ENCODE data around the gene EEF2.

EEF2 gene

GRCh38 chr19:3964256-3965194, 20.7 kb downstream of the EEF2 start:
- Histone ChIP-seq H3K27me3 (no peaks in the 10 kb centered on the region), H3K9me3 (no peaks in the 10 kb centered on the region), H3K4me3 (ENCODE audit: low read depth, low read length) (no peak overlapping the region), H3K36me3 (peaks cover 70% of the 10 kb centered on the region), H3K4me1 (no peaks in the 10 kb centered on the region)
- no peak for DNase-seq
- no peak for TF ChIP-seq CTCF (IDR thresholded peaks at IDR 0.05; ENCODE audit: low read depth, low read length)

- TF ChIP-seq CTCF (IDR thresholded peaks at IDR 0.05; ENCODE audit: low read depth, low read length), result no peak
- Histone ChIP-seq H3K4me1 (no peaks in the 10 kb centered on the region), H3K27me3 (no peaks in the 10 kb centered on the region), H3K9me3 (no peaks in the 10 kb centered on the region), H3K36me3 (peaks cover 72% of the 10 kb centered on the region), H3K4me3 (ENCODE audit: low read depth, low read length) (no peak overlapping the region)
- no peak for DNase-seq
Observed at GRCh38 chr19:3963458-3964255, 21.6 kb downstream of the EEF2 start.

GRCh38 chr19:3961007-3961406, 24.3 kb downstream of the EEF2 start:
- no peak for DNase-seq
- no peaks in the 10 kb centered on the region for H3K27me3 ChIP-seq
- no peaks in the 10 kb centered on the region for H3K4me1 ChIP-seq
- no peak overlapping the region for H3K4me3 ChIP-seq (ENCODE audit: low read depth, low read length)
- no peak for TF ChIP-seq CTCF (IDR thresholded peaks at IDR 0.05; ENCODE audit: low read depth, low read length)
- H3K36me3 ChIP-seq, result peaks cover 58% of the 10 kb centered on the region
- H3K9me3 ChIP-seq, result no peaks in the 10 kb centered on the region

GRCh38 chr19:3959766-3960131, 25.5 kb downstream of the EEF2 start:
- no peaks in the 10 kb centered on the region for H3K9me3 ChIP-seq
- H3K4me3 ChIP-seq (ENCODE audit: low read depth, low read length), result no peak overlapping the region
- no peak for DNase-seq
- H3K27me3 ChIP-seq, result no peaks in the 10 kb centered on the region
- H3K4me1 ChIP-seq, result no peaks in the 10 kb centered on the region
- TF ChIP-seq CTCF (IDR thresholded peaks at IDR 0.05; ENCODE audit: low read depth, low read length), result no peak
- H3K36me3 ChIP-seq, result peaks cover 46% of the 10 kb centered on the region

GRCh38 chr19:3958836-3959765, 26.2 kb downstream of the EEF2 start:
- Histone ChIP-seq H3K27me3 (no peaks in the 10 kb centered on the region), H3K4me3 (ENCODE audit: low read depth, low read length) (no peak overlapping the region), H3K9me3 (no peaks in the 10 kb centered on the region), H3K4me1 (no peaks in the 10 kb centered on the region), H3K36me3 (peaks cover 43% of the 10 kb centered on the region)
- TF ChIP-seq CTCF (IDR thresholded peaks at IDR 0.05; ENCODE audit: low read depth, low read length), result no peak
- no peak for DNase-seq

Measured in BE2C (cell line).